ENCODE data around the gene UBE2H.

GRCh38 chr7:129948877-129949291 lies 3.9 kb downstream of the UBE2H start:
- no peak for TF ChIP-seq CTCF (IDR thresholded peaks at IDR 0.05)
- no peak for TF ChIP-seq POLR2A (IDR thresholded peaks at IDR 0.05)
